Measurements from ENCODE around the gene RAPGEF3. TPM values are rescaled to one million over a fixed set of nuclear protein-coding genes. Genes with fewer than 3 reads are reported as not detected.

RAPGEF3 gene
- total RNA-seq, 1 donor from 2014 or later, result 0.58 TPM

DNA sequence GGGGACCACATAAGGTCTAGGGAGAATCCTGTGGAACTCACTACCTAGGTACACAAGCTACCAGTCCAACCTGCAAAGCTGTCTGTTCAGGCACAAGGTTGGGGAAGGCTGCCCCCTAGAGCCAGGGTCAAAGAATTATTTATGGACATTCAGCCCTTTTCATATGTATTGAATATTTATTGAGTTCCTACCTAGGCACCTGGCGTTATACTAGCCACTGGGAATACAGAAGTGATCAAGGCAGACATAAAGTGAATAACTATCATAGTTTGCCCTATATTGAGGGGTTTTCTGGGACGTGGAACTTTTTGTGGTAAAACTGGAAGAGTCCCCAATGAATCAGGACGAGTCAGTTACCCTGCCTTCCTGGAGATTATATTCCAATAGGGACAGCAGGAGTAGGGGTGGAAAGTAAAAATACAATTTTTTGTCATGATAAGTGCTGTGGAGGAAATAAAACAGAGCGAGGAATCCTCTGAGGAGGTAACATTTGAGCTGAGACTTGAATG, 8.6 kb upstream of the RAPGEF3 start:
- Histone ChIP-seq H3K9ac (no peak overlapping the region), H3K4me1 (peaks cover under 1% of the 10 kb centered on the region), H4K20me1 (ENCODE audit: low read depth) (no peaks in the 10 kb centered on the region), H3K27ac (no peak overlapping the region), H3F3A (ENCODE audit: low read depth) (peaks cover 15% of the 10 kb centered on the region), H3K79me2 (ENCODE audit: low read depth) (no peaks in the 10 kb centered on the region), H2AFZ (replicated peaks) (no peak overlapping the region), H3K27me3 (peaks cover 5% of the 10 kb centered on the region), H3K9me3 (ENCODE audit: low read depth) (no peaks in the 10 kb centered on the region), H3K4me2 (no peak overlapping the region), H3K4me3 (no peak overlapping the region), H3K36me3 (no peaks in the 10 kb centered on the region)
- TF ChIP-seq EZH2phosphoT487 (IDR thresholded peaks at IDR 0.05) (no peak), EZH2 (IDR thresholded peaks at IDR 0.05) (no peak)
- TF ChIP-seq, protein P1, sequence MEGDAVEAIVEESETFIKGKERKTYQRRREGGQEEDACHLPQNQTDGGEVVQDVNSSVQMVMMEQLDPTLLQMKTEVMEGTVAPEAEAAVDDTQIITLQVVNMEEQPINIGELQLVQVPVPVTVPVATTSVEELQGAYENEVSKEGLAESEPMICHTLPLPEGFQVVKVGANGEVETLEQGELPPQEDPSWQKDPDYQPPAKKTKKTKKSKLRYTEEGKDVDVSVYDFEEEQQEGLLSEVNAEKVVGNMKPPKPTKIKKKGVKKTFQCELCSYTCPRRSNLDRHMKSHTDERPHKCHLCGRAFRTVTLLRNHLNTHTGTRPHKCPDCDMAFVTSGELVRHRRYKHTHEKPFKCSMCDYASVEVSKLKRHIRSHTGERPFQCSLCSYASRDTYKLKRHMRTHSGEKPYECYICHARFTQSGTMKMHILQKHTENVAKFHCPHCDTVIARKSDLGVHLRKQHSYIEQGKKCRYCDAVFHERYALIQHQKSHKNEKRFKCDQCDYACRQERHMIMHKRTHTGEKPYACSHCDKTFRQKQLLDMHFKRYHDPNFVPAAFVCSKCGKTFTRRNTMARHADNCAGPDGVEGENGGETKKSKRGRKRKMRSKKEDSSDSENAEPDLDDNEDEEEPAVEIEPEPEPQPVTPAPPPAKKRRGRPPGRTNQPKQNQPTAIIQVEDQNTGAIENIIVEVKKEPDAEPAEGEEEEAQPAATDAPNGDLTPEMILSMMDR (IDR thresholded peaks at IDR 0.05), result peak; percentile 66
- no peaks in the 10 kb centered on the region for H3K36me3 Mint-ChIP-seq
- peak; percentile 48 for DNase-seq (ENCODE audit: low spot score)
- H3K4me3 Mint-ChIP-seq, result no peak overlapping the region
- no peak overlapping the region for H3K27ac Mint-ChIP-seq
- peaks cover 11% of the 10 kb centered on the region for H3K27me3 Mint-ChIP-seq (ENCODE audit: insufficient read depth, low read depth)
- H3K4me1 Mint-ChIP-seq, result peaks cover 25% of the 10 kb centered on the region
- no peaks in the 10 kb centered on the region for H3K9me3 Mint-ChIP-seq

DNA sequence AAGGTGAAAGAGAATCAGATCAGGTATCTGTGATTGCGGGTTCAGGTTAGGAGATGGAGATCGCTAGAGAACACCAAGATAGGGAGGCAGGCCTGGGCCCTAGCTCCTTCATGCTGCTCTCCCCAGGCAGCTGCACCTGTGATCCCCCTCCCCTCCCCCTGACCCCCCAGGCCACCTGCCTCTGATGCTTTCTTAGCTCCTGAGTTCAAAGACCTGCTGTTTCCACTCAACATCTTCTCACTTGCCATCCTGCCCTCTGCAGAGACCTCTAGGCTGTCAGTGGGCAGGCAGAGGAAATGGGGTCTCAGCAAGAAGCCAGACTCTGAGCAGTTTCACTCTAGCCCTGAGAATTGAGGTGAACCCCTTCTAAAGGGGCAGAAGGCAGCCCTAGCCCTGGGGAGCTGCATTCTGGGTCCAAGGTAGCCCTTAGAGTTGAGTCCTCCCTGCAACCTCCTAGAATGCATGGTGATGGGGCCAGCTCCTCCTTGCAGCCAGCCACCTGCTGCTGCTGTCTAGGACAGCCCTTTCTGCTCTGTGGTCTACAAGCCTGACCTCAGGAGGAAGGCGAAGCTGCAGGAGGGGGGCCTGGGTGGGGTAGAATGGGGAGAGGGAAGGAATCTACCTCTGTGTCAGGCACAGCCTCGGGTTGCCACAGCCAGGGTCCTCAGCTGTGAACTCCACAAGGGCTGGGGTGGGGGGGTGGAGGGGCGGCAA, 8.0 kb upstream of the RAPGEF3 start:
- Histone ChIP-seq H4K20me1 (ENCODE audit: low read depth) (no peaks in the 10 kb centered on the region), H3K27ac (no peak overlapping the region)
- H3K9me3 Mint-ChIP-seq, result no peaks in the 10 kb centered on the region

DNA sequence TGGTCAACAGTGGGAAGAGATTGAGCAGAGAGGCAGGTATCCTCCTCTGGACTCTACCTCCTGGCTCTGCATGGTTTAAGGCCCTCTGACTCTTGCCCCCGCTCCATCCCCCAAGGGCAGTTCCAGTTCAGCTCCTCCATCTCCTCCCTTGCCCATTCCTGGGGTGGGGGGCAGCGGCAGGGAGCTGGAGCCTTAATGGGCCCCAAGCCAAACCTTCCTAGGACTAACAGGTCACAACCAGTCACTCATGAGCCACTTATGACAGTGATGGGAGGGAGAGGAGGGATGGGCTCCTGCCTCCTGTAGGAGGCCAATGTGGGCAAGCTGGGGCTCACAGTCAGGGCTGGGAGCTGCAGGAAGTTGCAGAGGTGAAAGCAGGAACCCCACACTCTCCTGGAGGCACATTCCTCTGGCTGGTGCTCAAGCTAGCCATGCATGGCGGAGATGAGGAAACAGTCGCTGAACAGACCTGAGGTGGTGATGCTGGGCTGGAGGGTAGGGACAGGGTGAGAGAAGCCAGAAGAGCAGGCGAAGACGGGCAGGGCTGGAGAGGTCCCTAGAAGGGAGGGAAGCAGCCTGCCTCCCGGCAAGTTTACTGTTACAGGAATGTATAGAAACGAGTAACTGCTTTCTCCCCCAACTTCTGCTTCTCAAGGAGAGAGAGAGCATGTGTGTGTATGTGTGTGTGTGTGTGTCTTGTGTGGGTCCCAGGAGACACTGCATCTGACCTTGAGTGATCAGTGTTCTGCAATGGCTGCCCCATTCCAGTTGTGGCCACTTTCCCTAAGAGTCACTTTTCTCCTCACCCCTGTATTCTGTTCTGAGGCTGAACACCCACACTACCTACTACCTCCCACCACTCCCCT, 5.0 kb upstream of the RAPGEF3 start:
- Histone ChIP-seq H3K4me1 (peaks cover under 1% of the 10 kb centered on the region), H3K9me3 (ENCODE audit: low read depth) (no peaks in the 10 kb centered on the region), H4K20me1 (ENCODE audit: low read depth) (no peaks in the 10 kb centered on the region), H2AFZ (replicated peaks) (no peak overlapping the region), H3K9ac (no peak overlapping the region), H3F3A (ENCODE audit: low read depth) (no peaks in the 10 kb centered on the region), H3K27me3 (peaks cover 14% of the 10 kb centered on the region), H3K4me3 (no peak overlapping the region), H3K36me3 (no peaks in the 10 kb centered on the region), H3K79me2 (ENCODE audit: low read depth) (no peaks in the 10 kb centered on the region), H3K27ac (no peak overlapping the region), H3K4me2 (no peak overlapping the region)
- Mint-ChIP-seq H3K36me3 (no peaks in the 10 kb centered on the region), H3K4me3 (no peak overlapping the region), H3K27me3 (ENCODE audit: insufficient read depth, low read depth) (peaks cover 10% of the 10 kb centered on the region), H3K4me1 (peaks cover 22% of the 10 kb centered on the region), H3K27ac (peak overlapping the region; percentile 58), H3K9me3 (no peaks in the 10 kb centered on the region)
- no peak for DNase-seq (ENCODE audit: low spot score)
- no peak for TF ChIP-seq EZH2 (IDR thresholded peaks at IDR 0.05)
- no peak for TF ChIP-seq EZH2phosphoT487 (IDR thresholded peaks at IDR 0.05)
- TF ChIP-seq, protein P1 (IDR thresholded peaks at IDR 0.05), result no peak

More for the DNA sequence above, 8.0 kb upstream of the RAPGEF3 start:
- no peaks in the 10 kb centered on the region for H3K36me3 Mint-ChIP-seq
- Histone ChIP-seq H3K9me3 (ENCODE audit: low read depth) (no peaks in the 10 kb centered on the region), H3K79me2 (ENCODE audit: low read depth) (no peaks in the 10 kb centered on the region), H3K4me2 (no peak overlapping the region), H3K4me3 (no peak overlapping the region), H3K4me1 (no peaks in the 10 kb centered on the region), H3K36me3 (no peaks in the 10 kb centered on the region), H2AFZ (replicated peaks) (no peak overlapping the region), H3K27me3 (no peaks in the 10 kb centered on the region), H3K9ac (no peak overlapping the region), H3F3A (ENCODE audit: low read depth) (peaks cover 12% of the 10 kb centered on the region)
- no peak overlapping the region for H3K27ac Mint-ChIP-seq
- TF ChIP-seq EZH2 (IDR thresholded peaks at IDR 0.05), result no peak
- TF ChIP-seq, protein P1 (IDR thresholded peaks at IDR 0.05), result no peak
- TF ChIP-seq EZH2phosphoT487 (IDR thresholded peaks at IDR 0.05), result no peak
- H3K4me1 Mint-ChIP-seq, result peaks cover 22% of the 10 kb centered on the region
- H3K27me3 Mint-ChIP-seq (ENCODE audit: insufficient read depth, low read depth), result peaks cover 8% of the 10 kb centered on the region
- no peak for DNase-seq (ENCODE audit: low spot score)
- no peak overlapping the region for H3K4me3 Mint-ChIP-seq
